Measurements from ENCODE around the gene DEPDC4.
"Not testable (repeated sequence)": the region's sequence is repeated elsewhere in the genome, so short reads cannot be mapped to it uniquely, and the experiment has no call there.

Gene DEPDC4

GRCh38 chr12:100258127-100258526 lies 8.8 kb downstream of the DEPDC4 start:
- no peak for DNase-seq

- DNase-seq = no peak
Measured at GRCh38 chr12:100254876-100255275, 12.0 kb downstream of the DEPDC4 start.

- no peak for DNase-seq
Measured at GRCh38 chr12:100253437-100253836, 13.4 kb downstream of the DEPDC4 start.

- DNase-seq = no peak
Measured at GRCh38 chr12:100251917-100252316, 15.0 kb downstream of the DEPDC4 start.

GRCh38 chr12:100249941-100250340 lies 16.9 kb downstream of the DEPDC4 start:
- DNase-seq = no peak

GRCh38 chr12:100248886-100249285 lies 18.0 kb downstream of the DEPDC4 start:
- no peak for DNase-seq

GRCh38 chr12:100247765-100248164 lies 19.1 kb downstream of the DEPDC4 start:
- DNase-seq = no peak

- DNase-seq = no peak
Measured at GRCh38 chr12:100243137-100243536, 23.7 kb downstream of the DEPDC4 start.

- DNase-seq = no peak
Measured at GRCh38 chr12:100239589-100239988, 27.3 kb downstream of the DEPDC4 start.

GRCh38 chr12:100238801-100239200 lies 28.1 kb downstream of the DEPDC4 start:
- no peak for DNase-seq

- peak; percentile 60 for DNase-seq
Measured at GRCh38 chr12:100234591-100235304, 32.1 kb downstream of the DEPDC4 start.

GRCh38 chr12:100234166-100234565 lies 32.7 kb downstream of the DEPDC4 start:
- DNase-seq = no peak

- not testable (repeated sequence) for DNase-seq
Measured at GRCh38 chr12:100231873-100232272, 35.0 kb downstream of the DEPDC4 start.

- no peak for DNase-seq
Measured at GRCh38 chr12:100229876-100230275, 37.0 kb downstream of the DEPDC4 start.

- DNase-seq = peak; percentile 23
Measured at GRCh38 chr12:100229036-100229635, 37.7 kb downstream of the DEPDC4 start.

- no peak for DNase-seq
Measured at GRCh38 chr12:100225491-100225890, 41.4 kb downstream of the DEPDC4 start.

- DNase-seq = not testable (repeated sequence)
Measured at GRCh38 chr12:100222173-100222572, 44.7 kb downstream of the DEPDC4 start.

- no peak for DNase-seq
Measured at GRCh38 chr12:100221523-100221922, 45.4 kb downstream of the DEPDC4 start.

GRCh38 chr12:100219328-100220109 lies 47.4 kb downstream of the DEPDC4 start:
- DNase-seq = no peak

- no peak for DNase-seq
Measured at GRCh38 chr12:100216337-100216736, 50.5 kb downstream of the DEPDC4 start.

GRCh38 chr12:100215209-100215608 lies 51.7 kb downstream of the DEPDC4 start:
- DNase-seq = no peak

GRCh38 chr12:100214518-100214917 lies 52.4 kb downstream of the DEPDC4 start:
- DNase-seq = no peak

GRCh38 chr12:100213016-100213891 lies 53.6 kb downstream of the DEPDC4 start:
- DNase-seq = no peak

Data from NCI-H2171 treated with DMSO at 0.1 percent for 48 hours (cell line).